PFSK-1 (cell line): ENCODE measurements around the gene KIAA1328.

ENCODE experiments used
- FOXP2 ChIP-seq: optimal IDR thresholded peaks from 2 replicates; pipeline ENCODE3; 2011; ENCODE audit warnings: borderline replicate concordance, control low read depth, inconsistent platforms; ENCODE audit not compliant: insufficient read depth; ENCODE audit errors: extremely low read length, extremely low read depth
- POLR2AphosphoS5 ChIP-seq: IDR thresholded peaks from 2 replicates; pipeline ENCODE4 v1.6.1; 2012; ENCODE audit warnings: low read depth, mild to moderate bottlenecking, control low read depth, low read length, moderate library complexity
- REST ChIP-seq, 2 experiments: IDR thresholded peaks; 2 replicates each; pipeline versions ENCODE4 v1.6.1 to v1.8.0; 2011 to 2012; ENCODE audit warnings: low read depth in 2 of 2, low read length in 2 of 2, control low read depth in 1 of 2, inconsistent platforms in 1 of 2, mild to moderate bottlenecking in 1 of 2, moderate library complexity in 1 of 2; ENCODE audit not compliant: insufficient read depth in 1 of 2
- SIN3A ChIP-seq: IDR thresholded peaks from 2 replicates; pipeline ENCODE4 v1.6.1; 2012; ENCODE audit warnings: mild to moderate bottlenecking, low read length, moderate library complexity, borderline replicate concordance; ENCODE audit not compliant: insufficient read depth
- TAF1 ChIP-seq: IDR thresholded peaks from 2 replicates; pipeline ENCODE4 v1.6.1; 2012; ENCODE audit warnings: low read length, control low read depth, borderline replicate concordance; ENCODE audit not compliant: insufficient read depth

Gene KIAA1328

GRCh38 chr18:37122877-37123276 lies 293.9 kb downstream of the KIAA1328 start:
- TF ChIP-seq FOXP2 (no peak), TAF1 (no peak), POLR2AphosphoS5 (no peak), REST (IDR thresholded peaks at IDR 0.05; ENCODE audit: insufficient read depth in 1 of 2, low read depth in 2 of 2, low read length in 2 of 2) (no peak), SIN3A (no peak)

- TF ChIP-seq TAF1 (no peak), FOXP2 (no peak), SIN3A (no peak), REST (IDR thresholded peaks at IDR 0.05; ENCODE audit: insufficient read depth in 1 of 2, low read depth in 2 of 2, low read length in 2 of 2) (no peak)
Measured at GRCh38 chr18:37124516-37124915, 295.6 kb downstream of the KIAA1328 start.

GRCh38 chr18:37135177-37135576 lies 306.2 kb downstream of the KIAA1328 start:
- TF ChIP-seq SIN3A (no peak), FOXP2 (no peak), POLR2AphosphoS5 (no peak), TAF1 (no peak), REST (IDR thresholded peaks at IDR 0.05; ENCODE audit: insufficient read depth in 1 of 2, low read depth in 2 of 2, low read length in 2 of 2) (no peak)

GRCh38 chr18:37138456-37138855 lies 309.5 kb downstream of the KIAA1328 start:
- no peak for TF ChIP-seq REST (IDR thresholded peaks at IDR 0.05; ENCODE audit: insufficient read depth in 1 of 2, low read depth in 2 of 2, low read length in 2 of 2)
- no peak for TF ChIP-seq TAF1
- TF ChIP-seq POLR2AphosphoS5, result no peak
- TF ChIP-seq FOXP2, result no peak
- TF ChIP-seq SIN3A, result no peak

GRCh38 chr18:37139876-37140275 lies 310.9 kb downstream of the KIAA1328 start:
- TF ChIP-seq FOXP2 (no peak), TAF1 (no peak), POLR2AphosphoS5 (no peak), REST (IDR thresholded peaks at IDR 0.05; ENCODE audit: insufficient read depth in 1 of 2, low read depth in 2 of 2, low read length in 2 of 2) (no peak), SIN3A (no peak)
